Measurements from ENCODE around the gene GNLY.

GNLY gene

DNA sequence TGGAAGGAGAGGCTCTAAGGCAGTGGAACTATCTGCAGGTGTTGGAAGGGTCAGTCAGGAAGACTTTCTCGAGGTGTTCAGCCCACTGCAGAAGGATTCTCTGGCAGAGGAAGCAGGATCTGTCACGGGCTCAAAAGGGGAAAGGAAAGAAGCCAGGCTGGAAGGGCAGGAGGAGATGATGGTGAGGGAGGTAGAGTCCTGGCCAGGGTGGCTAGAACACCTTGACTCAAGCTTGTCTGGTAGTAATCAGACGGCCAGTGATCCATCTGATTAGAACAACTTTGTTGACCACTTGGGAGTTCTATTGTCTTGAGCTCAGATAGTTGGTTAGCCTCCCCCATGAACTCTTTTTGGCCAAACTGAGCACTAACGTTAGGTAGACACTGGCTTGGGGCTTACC, 49.9 kb downstream of the GNLY start:
- peaks cover 44% of the 10 kb centered on the region for H3K27me3 Mint-ChIP-seq
- no peaks in the 10 kb centered on the region for H3K9me3 Mint-ChIP-seq
- H3K36me3 Mint-ChIP-seq (ENCODE audit: low read depth): no peaks in the 10 kb centered on the region
- H3K27ac Mint-ChIP-seq: no peak overlapping the region
- no peaks in the 10 kb centered on the region for H3K4me1 Mint-ChIP-seq (ENCODE audit: low read depth)
- H3K4me3 Mint-ChIP-seq: no peak overlapping the region

DNA sequence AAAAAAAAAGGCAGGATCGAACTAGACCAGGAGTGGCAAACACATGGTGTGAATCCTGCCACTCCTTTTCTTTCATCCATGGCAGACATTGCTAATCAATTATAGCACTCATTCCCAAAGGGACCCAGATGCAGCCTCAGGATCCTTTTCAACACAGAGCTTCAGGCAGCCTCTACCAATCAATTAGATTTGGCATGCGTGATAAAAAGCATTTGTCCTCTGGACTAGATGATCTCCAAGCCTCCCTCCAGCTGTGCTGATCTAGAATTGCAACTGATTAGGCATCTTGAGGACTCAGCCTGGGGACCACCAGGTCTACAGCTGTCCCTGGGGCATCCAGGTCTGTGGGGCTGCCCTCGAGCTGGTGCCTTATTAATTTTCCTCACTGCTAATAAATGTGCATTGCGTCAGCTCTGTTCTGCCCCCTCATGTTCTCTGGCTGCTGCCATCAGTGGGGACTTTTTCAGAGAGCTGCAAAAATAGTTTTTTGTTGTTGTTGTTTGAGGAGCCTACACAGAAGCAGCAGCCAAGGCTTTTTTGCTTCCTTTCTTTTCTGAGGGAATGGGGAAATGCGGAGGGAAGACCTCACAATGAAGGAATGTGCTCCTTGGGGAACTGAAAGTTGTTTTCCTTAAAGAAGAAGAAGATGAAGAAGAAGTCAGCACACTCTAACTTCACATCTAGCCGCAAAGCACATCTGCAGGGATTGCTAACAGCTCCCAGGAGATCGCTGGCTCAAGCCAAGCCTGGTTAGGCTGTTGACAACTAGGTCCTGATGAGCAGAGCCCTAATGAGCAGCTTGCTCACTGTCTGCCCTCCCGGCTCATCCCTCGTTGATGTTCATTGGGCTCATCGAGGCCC, 50.8 kb downstream of the GNLY start:
- Mint-ChIP-seq H3K9me3 (no peaks in the 10 kb centered on the region), H3K36me3 (ENCODE audit: low read depth) (no peaks in the 10 kb centered on the region), H3K4me3 (no peak overlapping the region), H3K4me1 (ENCODE audit: low read depth) (no peaks in the 10 kb centered on the region), H3K27me3 (peaks cover 45% of the 10 kb centered on the region), H3K27ac (no peak overlapping the region)

DNA sequence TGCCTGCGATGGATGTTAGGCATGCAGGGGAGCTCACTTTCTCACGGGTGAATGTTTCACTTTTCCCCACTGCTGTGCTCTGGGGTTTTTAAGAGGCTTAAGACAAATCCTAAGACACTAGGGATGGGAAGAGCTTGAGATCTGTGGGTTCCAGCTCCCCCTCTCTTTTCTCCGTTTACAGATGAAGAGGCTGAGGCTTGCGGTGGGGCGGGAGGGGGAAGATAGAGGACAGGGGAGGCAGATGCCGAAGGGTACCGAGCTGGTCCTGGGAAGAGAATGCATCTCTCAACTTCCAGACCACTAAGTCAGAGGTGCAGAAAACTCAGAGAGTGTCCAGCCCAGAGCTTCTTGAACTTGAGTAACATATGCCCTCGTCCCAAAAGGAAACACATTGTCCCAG, 51.5 kb downstream of the GNLY start:
- peaks cover 51% of the 10 kb centered on the region for H3K27me3 Mint-ChIP-seq
- no peaks in the 10 kb centered on the region for H3K36me3 Mint-ChIP-seq (ENCODE audit: low read depth)
- no peak overlapping the region for H3K4me3 Mint-ChIP-seq
- no peak overlapping the region for H3K27ac Mint-ChIP-seq
- H3K4me1 Mint-ChIP-seq (ENCODE audit: low read depth): no peaks in the 10 kb centered on the region
- no peaks in the 10 kb centered on the region for H3K9me3 Mint-ChIP-seq

DNA sequence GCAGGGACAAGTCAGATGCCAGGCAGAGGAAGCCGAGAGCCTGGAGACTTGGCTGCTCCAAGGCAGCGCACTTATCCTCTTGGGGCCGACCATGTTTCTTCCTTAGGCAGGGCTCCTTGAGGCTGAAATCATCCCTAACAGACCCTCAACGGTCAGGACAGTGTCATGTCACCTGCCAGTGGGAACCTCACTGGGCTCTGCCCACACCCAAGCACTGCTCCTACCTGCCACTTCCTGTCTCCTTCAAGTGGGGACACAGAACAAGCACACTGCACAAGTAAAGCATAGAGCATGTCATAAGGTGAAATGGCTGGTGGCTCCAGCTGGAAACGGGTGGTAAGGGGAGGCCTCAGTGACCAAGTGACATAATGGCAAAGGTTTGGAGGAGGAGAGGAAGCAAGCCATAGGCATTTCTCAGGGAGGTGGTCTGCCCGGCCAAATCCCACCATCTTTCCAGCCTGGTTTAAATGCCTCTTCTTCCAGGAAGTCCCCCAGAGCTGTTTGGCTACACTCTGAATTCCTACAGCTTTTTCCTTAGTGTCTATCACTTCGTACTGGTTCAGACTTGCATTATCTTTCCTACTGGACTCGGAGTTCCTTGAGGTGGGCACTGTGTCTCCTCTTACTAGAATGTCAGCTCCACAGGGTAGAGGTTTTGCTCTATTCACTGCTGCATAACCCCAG, 52.3 kb downstream of the GNLY start:
- H3K4me3 Mint-ChIP-seq: no peak overlapping the region
- H3K4me1 Mint-ChIP-seq (ENCODE audit: low read depth): no peaks in the 10 kb centered on the region
- no peak overlapping the region for H3K27ac Mint-ChIP-seq
- H3K36me3 Mint-ChIP-seq (ENCODE audit: low read depth): no peaks in the 10 kb centered on the region
- H3K27me3 Mint-ChIP-seq: peaks cover 57% of the 10 kb centered on the region
- H3K9me3 Mint-ChIP-seq: no peaks in the 10 kb centered on the region

- Mint-ChIP-seq H3K27me3 (peaks cover 57% of the 10 kb centered on the region), H3K27ac (no peak overlapping the region), H3K36me3 (ENCODE audit: low read depth) (no peaks in the 10 kb centered on the region), H3K4me1 (ENCODE audit: low read depth) (no peaks in the 10 kb centered on the region), H3K9me3 (no peaks in the 10 kb centered on the region), H3K4me3 (no peak overlapping the region)
Measured at GRCh38 chr2:85747441-85747840, 53.3 kb downstream of the GNLY start.

GRCh38 chr2:85748039-85748734, 54.0 kb downstream of the GNLY start:
- no peak overlapping the region for H3K4me3 Mint-ChIP-seq
- H3K27me3 Mint-ChIP-seq: peaks cover 58% of the 10 kb centered on the region
- H3K27ac Mint-ChIP-seq: no peak overlapping the region
- no peaks in the 10 kb centered on the region for H3K36me3 Mint-ChIP-seq (ENCODE audit: low read depth)
- H3K4me1 Mint-ChIP-seq (ENCODE audit: low read depth): no peaks in the 10 kb centered on the region
- no peaks in the 10 kb centered on the region for H3K9me3 Mint-ChIP-seq

All from stimulated activated naive CD8-positive, alpha-beta T cell treated with anti-CD3 and anti-CD28 coated beads, Interleukin-15, Interleukin-2, amounts not matched to agents 100 ng/mL and 50 ng/mL, for 24 hours (primary cell).